Breast epithelium (tissue), 4 donors: ENCODE data around the gene TRAF5. TPM values are rescaled to one million over a fixed set of nuclear protein-coding genes. Genes with fewer than 3 reads are reported as not detected.

Experiments
- DNase-seq, 2 donors: peaks; one replicate each; pipeline ENCODE4 v3.0.0-alpha.2; 2019; ENCODE audit warnings: low spot score in 2 of 2
- H3K27ac ChIP-seq, 2 donors: fragments of 200-600 bp; sonication (generic) in 1 of 2; one replicate each; pipeline ENCODE4 v1.5.1; 2016 to 2019; ENCODE audit warnings: mild to moderate bottlenecking in 1 of 2
- H3K27me3 ChIP-seq, 2 donors: fragments of 200-600 bp; sonication (generic) in 1 of 2; one replicate each; pipeline versions ENCODE4 v1.5.1 to v1.6.0; 2017 to 2019; ENCODE audit warnings: control low read depth in 1 of 2, mild to moderate bottlenecking in 1 of 2
- H3K36me3 ChIP-seq: fragments of 200-600 bp; one replicate; pipeline ENCODE4 v1.5.1; 2019
- H3K4me1 ChIP-seq, 2 donors: fragments of 200-600 bp; sonication (generic); one replicate each; pipeline ENCODE4 v1.5.1; 2016 to 2019; ENCODE audit warnings: control low read depth in 1 of 2
- H3K4me3 ChIP-seq, 3 donors: fragments of 200-600 bp; sonication (generic); 1 replicate in 2 of 3; 2 replicates in 1 of 3; pipeline ENCODE4 v1.5.1; 2016 to 2019; ENCODE audit warnings: mild to moderate bottlenecking in 3 of 3, moderate library complexity in 2 of 3
- H3K9me3 ChIP-seq, 2 donors: fragments of 200-600 bp; sonication (generic) in 1 of 2; one replicate each; pipeline ENCODE4 v1.5.1; 2016 to 2019; ENCODE audit warnings: control low read depth in 1 of 2
- CTCF ChIP-seq, 3 donors: fragments of 450-650 bp; IDR thresholded peaks; one replicate each; pipeline ENCODE4 v1.5.1; 2016 to 2017; ENCODE audit warnings: antibody characterized with exemption in 3 of 3, mild to moderate bottlenecking in 3 of 3, moderate library complexity in 3 of 3
- POLR2A ChIP-seq: fragments of 450-650 bp; IDR thresholded peaks from one replicate; pipeline ENCODE4 v1.6.1; 2016; ENCODE audit warnings: antibody characterized with exemption, mild to moderate bottlenecking, moderate library complexity
- POLR2AphosphoS5 ChIP-seq, 3 donors: sonication (generic); formaldehyde crosslinking; IDR thresholded peaks; one replicate each; pipeline ENCODE4 v1.6.1; 2017; ENCODE audit warnings: antibody characterized with exemption in 3 of 3
- intact Hi-C: fragments of 100-400 bp; cut with DNase I; formaldehyde crosslinking; loops from one replicate; pipeline ENCODE4 v1.15.1; 2023; ENCODE audit warnings: low total_unique reads
- total RNA-seq, 3 donors: library from RNA; depleted of rRNA; stranded (reverse); fragments of >200 nt; gene quantifications; one replicate each; pipeline ENCODE4 v1.1.0, GENCODE V29; 2016

The TRAF5 gene
- total RNA-seq, 3 donors from 2014 or later: 10.9 to 28.8 (median 21.8) TPM

DNA sequence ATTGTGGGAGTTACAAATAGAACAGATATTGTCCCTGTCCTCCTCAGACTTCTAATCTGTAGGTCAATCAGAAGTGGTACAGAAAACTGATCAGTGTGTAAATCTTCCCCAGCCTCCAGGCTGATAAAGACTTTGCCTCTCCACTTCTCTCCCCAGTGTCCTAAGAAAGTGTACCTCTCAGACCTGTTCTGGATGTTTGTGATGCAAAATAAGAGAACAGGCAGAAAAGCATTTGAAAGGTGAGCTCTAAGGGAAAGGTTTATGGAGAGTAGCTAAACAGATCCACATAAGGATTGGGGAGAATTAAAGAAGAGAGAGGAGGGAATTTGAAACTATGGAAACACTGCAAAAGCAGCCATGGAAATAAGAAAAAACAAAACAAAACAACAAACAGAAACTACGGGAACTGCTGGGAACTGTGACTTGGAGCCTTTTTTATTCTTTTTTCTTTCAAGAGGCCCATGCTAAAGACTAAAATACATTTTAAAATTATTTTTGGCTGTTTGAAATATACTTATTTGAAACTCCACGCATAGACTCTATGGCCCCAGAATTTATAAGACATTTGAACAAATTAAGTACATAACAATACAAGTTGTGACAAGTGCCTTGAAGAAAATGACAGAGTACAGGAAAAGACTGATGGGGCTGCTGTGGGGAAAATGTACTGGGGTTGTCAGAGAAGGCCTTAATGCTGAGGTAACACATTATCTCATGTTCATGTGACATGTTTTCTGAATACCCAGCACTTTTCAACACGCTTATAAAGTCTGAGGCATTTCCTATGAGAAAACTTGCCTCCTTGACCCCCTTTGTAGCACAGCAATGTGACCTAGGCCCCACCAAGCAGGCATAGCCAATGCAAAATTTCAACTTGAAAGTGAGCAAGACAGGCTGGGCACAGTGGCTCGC lies 51.2 kb downstream of the TRAF5 start:
- intact Hi-C loops: no loop called here
- H3K36me3 ChIP-seq: no peaks in the 10 kb centered on the region
- TF ChIP-seq POLR2A (no peak), CTCF (IDR thresholded peaks at IDR 0.05) (no peak), POLR2AphosphoS5 (IDR thresholded peaks at IDR 0.05) (no peak)
- DNase-seq: no peak
- H3K4me1 ChIP-seq: no peaks in the 10 kb centered on the region
- H3K27ac ChIP-seq: peak overlapping the region; percentile 33 to 56
- H3K4me3 ChIP-seq: no peak overlapping the region
- no peaks in the 10 kb centered on the region for H3K9me3 ChIP-seq
- no peaks in the 10 kb centered on the region for H3K27me3 ChIP-seq

GRCh38 chr1:211378844-211379243 lies 52.2 kb downstream of the TRAF5 start:
- no peak for DNase-seq
- no peak overlapping the region for H3K27ac ChIP-seq
- H3K4me1 ChIP-seq: no peaks in the 10 kb centered on the region
- no peak for TF ChIP-seq POLR2A
- TF ChIP-seq POLR2AphosphoS5 (IDR thresholded peaks at IDR 0.05): no peak
- no peak for TF ChIP-seq CTCF (IDR thresholded peaks at IDR 0.05)
- H3K4me3 ChIP-seq: no peak overlapping the region
- no peaks in the 10 kb centered on the region for H3K27me3 ChIP-seq
- intact Hi-C loops: no loop called here
- H3K9me3 ChIP-seq: no peaks in the 10 kb centered on the region
- no peaks in the 10 kb centered on the region for H3K36me3 ChIP-seq

- H3K4me3 ChIP-seq: no peak overlapping the region
- H3K9me3 ChIP-seq: no peaks in the 10 kb centered on the region
- H3K36me3 ChIP-seq: no peaks in the 10 kb centered on the region
- no peak overlapping the region for H3K27ac ChIP-seq
- DNase-seq: no peak
- intact Hi-C loops: no loop called here
- no peaks in the 10 kb centered on the region for H3K27me3 ChIP-seq
- TF ChIP-seq POLR2A (no peak), POLR2AphosphoS5 (IDR thresholded peaks at IDR 0.05) (no peak), CTCF (IDR thresholded peaks at IDR 0.05) (no peak)
- no peaks in the 10 kb centered on the region for H3K4me1 ChIP-seq
These were observed 52.8 kb downstream of the TRAF5 start for GRCh38 chr1:211379446-211379845.

- Histone ChIP-seq H3K27me3 (no peaks in the 10 kb centered on the region), H3K9me3 (no peaks in the 10 kb centered on the region), H3K27ac (no peak overlapping the region), H3K4me1 (no peaks in the 10 kb centered on the region), H3K36me3 (no peaks in the 10 kb centered on the region), H3K4me3 (peak overlapping the region; percentile 63 to 86 (median 78))
- no peak for TF ChIP-seq CTCF (IDR thresholded peaks at IDR 0.05)
- TF ChIP-seq POLR2AphosphoS5 (IDR thresholded peaks at IDR 0.05): no peak
- no peak for TF ChIP-seq POLR2A
- no peak for DNase-seq
- intact Hi-C loops: no loop called here
These were observed 55.0 kb downstream of the TRAF5 start for GRCh38 chr1:211381481-211382181.

DNA sequence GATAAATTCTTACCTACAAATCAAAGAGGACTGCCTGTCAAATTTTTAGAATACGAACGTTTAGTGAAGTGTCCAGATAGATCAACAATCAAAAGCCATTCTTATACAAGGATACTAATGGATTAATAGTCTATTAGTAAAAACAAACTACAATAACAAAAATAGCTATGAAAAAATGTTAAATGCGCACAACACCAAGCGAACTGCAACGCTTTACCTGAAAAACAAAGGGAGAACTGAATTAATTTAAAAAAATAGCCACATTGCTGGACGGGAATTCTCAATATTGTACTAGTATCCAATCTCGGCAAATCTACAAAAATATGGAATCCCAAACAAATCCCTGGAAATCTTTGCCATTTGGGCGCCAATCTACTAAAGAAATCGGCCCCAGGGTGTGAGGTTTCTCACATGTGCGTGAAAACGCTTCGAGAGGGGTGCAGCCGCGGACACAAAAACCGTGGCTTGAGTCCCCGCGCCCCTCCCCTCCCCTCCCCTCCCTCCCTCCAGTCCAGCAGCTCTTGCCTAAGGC lies 55.6 kb downstream of the TRAF5 start:
- H3K4me1 ChIP-seq: no peaks in the 10 kb centered on the region
- intact Hi-C loops: no loop called here
- no peaks in the 10 kb centered on the region for H3K36me3 ChIP-seq
- no peak for DNase-seq
- no peaks in the 10 kb centered on the region for H3K9me3 ChIP-seq
- peak overlapping the region; percentile 99 for H3K27ac ChIP-seq
- no peaks in the 10 kb centered on the region for H3K27me3 ChIP-seq
- peak overlapping the region; percentile 63 to 86 (median 78) for H3K4me3 ChIP-seq
- TF ChIP-seq POLR2A: no peak
- no peak for TF ChIP-seq CTCF (IDR thresholded peaks at IDR 0.05)
- TF ChIP-seq POLR2AphosphoS5 (IDR thresholded peaks at IDR 0.05): no peak
